ENCODE results near the gene GALNTL6.

Gene GALNTL6

GRCh38 chr4:172802032-172802431 lies 988.8 kb downstream of the GALNTL6 start:
- no peak for DNase-seq (ENCODE audit: low read depth in 2 of 2)

- DNase-seq (ENCODE audit: low read depth in 2 of 2): no peak
Measured at GRCh38 chr4:172806841-172807240, 993.6 kb downstream of the GALNTL6 start.

GRCh38 chr4:172808196-172808595 lies 995.0 kb downstream of the GALNTL6 start:
- no peak for DNase-seq (ENCODE audit: low read depth in 2 of 2)

- DNase-seq (ENCODE audit: low read depth in 2 of 2): no peak
Measured at GRCh38 chr4:172809319-172809718, 996.1 kb downstream of the GALNTL6 start.

- no peak for DNase-seq (ENCODE audit: low read depth in 2 of 2)
Measured at GRCh38 chr4:172813359-172813923, 1000.2 kb downstream of the GALNTL6 start.

GRCh38 chr4:172815499-172816164 lies 1002.4 kb downstream of the GALNTL6 start:
- DNase-seq (ENCODE audit: low read depth in 2 of 2): no peak

- no peak for DNase-seq (ENCODE audit: low read depth in 2 of 2)
Measured at GRCh38 chr4:172818901-172819300, 1005.7 kb downstream of the GALNTL6 start.

- no peak for DNase-seq (ENCODE audit: low read depth in 2 of 2)
Measured at GRCh38 chr4:172819353-172819752, 1006.1 kb downstream of the GALNTL6 start.

- no peak for DNase-seq (ENCODE audit: low read depth in 2 of 2)
Measured at GRCh38 chr4:172822331-172822730, 1009.1 kb downstream of the GALNTL6 start.

- no peak for DNase-seq (ENCODE audit: low read depth in 2 of 2)
Measured at GRCh38 chr4:172826346-172826745, 1013.1 kb downstream of the GALNTL6 start.

GRCh38 chr4:172826861-172827260 lies 1013.7 kb downstream of the GALNTL6 start:
- no peak for DNase-seq (ENCODE audit: low read depth in 2 of 2)

GRCh38 chr4:172830295-172830764 lies 1017.1 kb downstream of the GALNTL6 start:
- no peak for DNase-seq (ENCODE audit: low read depth in 2 of 2)

GRCh38 chr4:172836661-172837060 lies 1023.5 kb downstream of the GALNTL6 start:
- DNase-seq (ENCODE audit: low read depth in 2 of 2): no peak

GRCh38 chr4:172838111-172838510 lies 1024.9 kb downstream of the GALNTL6 start:
- DNase-seq (ENCODE audit: low read depth in 2 of 2): no peak

- no peak for DNase-seq (ENCODE audit: low read depth in 2 of 2)
Measured at GRCh38 chr4:172838943-172839342, 1025.7 kb downstream of the GALNTL6 start.

- DNase-seq (ENCODE audit: low read depth in 2 of 2): no peak
Measured at GRCh38 chr4:172842779-172843178, 1029.6 kb downstream of the GALNTL6 start.

- DNase-seq (ENCODE audit: low read depth in 2 of 2): no peak
Measured at GRCh38 chr4:172843192-172843591, 1030.0 kb downstream of the GALNTL6 start.

- no peak for DNase-seq (ENCODE audit: low read depth in 2 of 2)
Measured at GRCh38 chr4:172844556-172844955, 1031.4 kb downstream of the GALNTL6 start.

- DNase-seq (ENCODE audit: low read depth in 2 of 2): no peak
Measured at GRCh38 chr4:172845281-172845680, 1032.1 kb downstream of the GALNTL6 start.

GRCh38 chr4:172850838-172851237 lies 1037.6 kb downstream of the GALNTL6 start:
- DNase-seq (ENCODE audit: low read depth in 2 of 2): no peak

- DNase-seq (ENCODE audit: low read depth in 2 of 2): no peak
Measured at GRCh38 chr4:172851534-172851933, 1038.3 kb downstream of the GALNTL6 start.

- DNase-seq (ENCODE audit: low read depth in 2 of 2): no peak
Measured at GRCh38 chr4:172857026-172857425, 1043.8 kb downstream of the GALNTL6 start.

GRCh38 chr4:172858731-172859230 lies 1045.6 kb downstream of the GALNTL6 start:
- no peak for DNase-seq (ENCODE audit: low read depth in 2 of 2)

All from stimulated activated CD8-positive, alpha-beta memory T cell treated with anti-CD3 and anti-CD28 coated beads, Interleukin-15, amount 100 ng/mL, for 48 hours (primary cell).